CD4-positive, alpha-beta T cell treated with Interleukin-1 beta for 1 hour (primary cell): ENCODE results near the gene TEK.
"Not testable (repeated sequence)": the region's sequence is repeated elsewhere in the genome, so short reads cannot be mapped to it uniquely, and the experiment has no call there.

Source experiments
- DNase-seq, 2 donors: peaks; one replicate each; pipeline ENCODE4 v3.0.0-alpha.2; 2020 to 2022

The TEK gene

GRCh38 chr9:27108981-27109541, at the start of gene TEK:
Gene TEK, plus strand, starts transcription at chr9:27109225. Its CDS starts 366 bp downstream, at chr9:27109591.
- DNase-seq, result no peak

- DNase-seq, result no peak
Observed at GRCh38 chr9:27059412-27059811, 49.6 kb upstream of the TEK start.

- no peak for DNase-seq
Observed at GRCh38 chr9:27059907-27060306, 49.1 kb upstream of the TEK start.

GRCh38 chr9:27065288-27065687, 43.7 kb upstream of the TEK start:
- DNase-seq, result no peak

- DNase-seq, result no peak
Observed at GRCh38 chr9:27073841-27074728, 34.9 kb upstream of the TEK start.

- DNase-seq, result no peak
Observed at GRCh38 chr9:27078685-27079084, 30.3 kb upstream of the TEK start.

- DNase-seq, result no peak
Observed at GRCh38 chr9:27085456-27085855, 23.6 kb upstream of the TEK start.

- no peak for DNase-seq
Observed at GRCh38 chr9:27086818-27087680, 22.0 kb upstream of the TEK start.

- no peak for DNase-seq
Observed at GRCh38 chr9:27088981-27089380, 20.0 kb upstream of the TEK start.

- DNase-seq, result no peak
Observed at GRCh38 chr9:27089706-27090105, 19.3 kb upstream of the TEK start.

- DNase-seq, result no peak
Observed at GRCh38 chr9:27090231-27090630, 18.8 kb upstream of the TEK start.

GRCh38 chr9:27090711-27091110, 18.3 kb upstream of the TEK start:
- no peak for DNase-seq

- not testable (repeated sequence) for DNase-seq
Observed at GRCh38 chr9:27092496-27092895, 16.5 kb upstream of the TEK start.

- DNase-seq, result not testable (repeated sequence)
Observed at GRCh38 chr9:27093384-27094067, 15.5 kb upstream of the TEK start.

GRCh38 chr9:27094640-27095298, 14.3 kb upstream of the TEK start:
- no peak for DNase-seq

GRCh38 chr9:27107241-27107640, 1.8 kb upstream of the TEK start:
- DNase-seq, result no peak

GRCh38 chr9:27109621-27110020, 596 bp downstream of the TEK start:
- no peak for DNase-seq

- DNase-seq, result no peak
Observed at GRCh38 chr9:27110181-27110580, 1.2 kb downstream of the TEK start.

- no peak for DNase-seq
Observed at GRCh38 chr9:27112235-27112634, 3.2 kb downstream of the TEK start.

GRCh38 chr9:27117489-27118135, 8.6 kb downstream of the TEK start:
- DNase-seq, result no peak

GRCh38 chr9:27118916-27119315, 9.9 kb downstream of the TEK start:
- no peak for DNase-seq

GRCh38 chr9:27124151-27124550, 15.1 kb downstream of the TEK start:
- DNase-seq, result no peak
